ENCODE results near the gene LCMT2.

The LCMT2 gene

DNA sequence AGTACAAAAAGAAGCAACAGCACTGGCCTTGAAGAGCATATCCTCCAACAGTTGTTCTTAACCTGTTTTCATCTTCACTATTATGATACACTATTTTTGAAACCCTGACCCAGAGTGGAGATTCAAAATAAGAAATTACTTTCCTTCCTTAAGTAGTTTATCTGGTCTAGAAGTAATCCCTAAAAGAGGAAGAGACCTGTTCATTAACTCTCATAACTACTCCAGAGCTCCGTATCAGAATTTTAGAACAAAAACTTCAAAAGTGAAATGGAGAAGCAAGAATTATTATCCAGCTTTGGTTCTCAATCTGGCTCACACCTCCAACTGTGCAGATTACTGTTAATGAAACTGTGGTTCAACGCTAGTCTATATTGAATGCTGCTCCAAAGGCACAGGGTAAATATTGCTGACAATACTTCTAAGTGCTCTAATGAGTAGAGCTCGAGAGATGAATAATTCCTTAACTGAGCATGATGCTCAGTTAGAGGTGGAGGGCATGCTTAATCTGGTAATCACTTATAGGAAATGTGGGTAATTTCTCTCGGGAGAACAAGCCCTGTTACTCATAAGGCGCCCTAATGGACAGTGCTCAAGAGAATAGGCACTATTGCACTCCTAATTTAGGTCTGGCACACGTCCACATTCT lies 5.2 kb downstream of the LCMT2 start:
- H3K4me3 ChIP-seq = no peak overlapping the region
- H3K36me3 ChIP-seq (replicated peaks) = no peaks in the 10 kb centered on the region
- DNase-seq (ENCODE audit: low spot score in 2 of 2) = no peak
- H3K27me3 ChIP-seq (ENCODE audit: low read depth) = peaks cover 12% of the 10 kb centered on the region
- H3K4me1 ChIP-seq = no peaks in the 10 kb centered on the region
- no peaks in the 10 kb centered on the region for H3K9me3 ChIP-seq
- in situ Hi-C loops (cut with MboI; ENCODE audit: low sequenced_read_pairs) = no loop called here

DNA sequence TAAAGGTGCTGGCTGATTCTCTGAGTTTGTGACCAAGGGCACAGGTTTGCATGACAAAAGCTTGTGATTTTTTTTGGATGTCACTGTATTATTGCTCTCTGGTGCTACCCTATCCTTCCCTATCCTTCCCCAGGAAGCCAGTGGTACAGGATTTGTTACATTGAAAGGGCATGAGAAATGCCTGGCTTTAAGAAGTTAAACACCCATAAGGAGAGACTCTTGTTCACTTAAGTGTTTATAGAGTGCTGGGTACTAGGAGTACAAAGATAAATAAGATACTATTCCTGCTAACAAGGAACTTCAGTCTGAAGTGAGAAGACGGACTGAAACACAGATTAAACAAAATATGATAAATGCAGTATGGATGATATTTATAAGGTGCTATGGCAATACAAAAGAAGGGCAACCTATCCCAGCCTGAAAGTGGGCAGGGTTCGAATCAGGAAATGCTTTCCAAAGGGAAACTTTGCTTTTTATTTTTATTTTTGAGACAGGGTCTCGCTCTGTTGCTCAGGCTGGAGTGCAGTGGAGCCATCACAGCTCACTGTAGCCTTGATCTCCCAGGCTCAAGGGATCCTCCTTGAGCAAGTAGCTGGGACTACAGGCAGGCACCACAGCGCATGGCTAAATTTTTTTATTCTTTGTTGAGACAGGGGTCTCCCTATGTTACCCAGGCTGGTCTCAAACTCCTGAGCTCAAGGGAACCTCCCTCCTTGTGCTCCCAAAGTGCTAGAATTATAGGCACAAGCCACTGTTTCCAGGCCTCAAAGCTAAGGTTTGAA lies 11.2 kb downstream of the LCMT2 start:
- in situ Hi-C loops (cut with MboI; ENCODE audit: low sequenced_read_pairs) = no loop called here
- Histone ChIP-seq H3K36me3 (replicated peaks) (no peaks in the 10 kb centered on the region), H3K4me3 (no peak overlapping the region), H3K27me3 (ENCODE audit: low read depth) (peaks cover 2% of the 10 kb centered on the region; the same call in 1 of the 2 replicates), H3K9me3 (no peaks in the 10 kb centered on the region), H3K4me1 (no peaks in the 10 kb centered on the region)
- no peak for DNase-seq (ENCODE audit: low spot score in 2 of 2)

DNA sequence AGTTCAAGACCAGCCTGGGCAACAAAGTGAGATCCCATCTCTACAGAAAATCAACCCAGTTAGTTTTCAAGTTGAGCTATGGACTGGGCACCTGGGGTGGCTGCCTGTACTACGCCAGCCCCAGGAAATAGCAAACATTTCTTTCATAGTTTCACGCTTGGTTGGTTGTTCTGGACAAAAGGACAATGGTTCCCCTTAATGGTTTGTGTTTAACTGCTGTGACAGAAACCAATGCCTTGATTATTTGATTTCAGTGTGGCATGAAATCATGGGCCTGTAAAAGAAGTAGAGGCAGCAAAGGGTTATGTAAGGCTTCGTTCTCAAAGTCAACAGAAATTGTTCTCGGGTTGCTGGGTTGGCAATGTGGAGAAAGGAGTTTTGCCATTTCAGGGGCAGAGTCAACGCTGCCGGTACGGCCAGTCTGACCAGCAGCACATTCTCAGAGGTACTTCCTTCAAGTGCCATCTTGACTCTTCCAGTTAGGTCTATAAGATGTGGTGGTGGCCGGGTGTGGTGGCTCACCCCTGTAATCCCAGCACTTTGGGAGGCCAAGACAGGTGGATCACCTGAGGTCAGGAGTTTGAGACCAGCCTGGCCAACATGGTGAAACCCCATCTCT lies 12.7 kb downstream of the LCMT2 start:
- Histone ChIP-seq H3K36me3 (replicated peaks) (no peaks in the 10 kb centered on the region), H3K27me3 (ENCODE audit: low read depth) (0 out of 2 replicates have a peak, but pooled peaks cover 2% of the 10 kb centered on the region), H3K9me3 (no peaks in the 10 kb centered on the region), H3K4me1 (no peaks in the 10 kb centered on the region), H3K4me3 (no peak overlapping the region)
- in situ Hi-C loops (cut with MboI; ENCODE audit: low sequenced_read_pairs) = no loop called here
- no peak for DNase-seq (ENCODE audit: low spot score in 2 of 2)

DNA sequence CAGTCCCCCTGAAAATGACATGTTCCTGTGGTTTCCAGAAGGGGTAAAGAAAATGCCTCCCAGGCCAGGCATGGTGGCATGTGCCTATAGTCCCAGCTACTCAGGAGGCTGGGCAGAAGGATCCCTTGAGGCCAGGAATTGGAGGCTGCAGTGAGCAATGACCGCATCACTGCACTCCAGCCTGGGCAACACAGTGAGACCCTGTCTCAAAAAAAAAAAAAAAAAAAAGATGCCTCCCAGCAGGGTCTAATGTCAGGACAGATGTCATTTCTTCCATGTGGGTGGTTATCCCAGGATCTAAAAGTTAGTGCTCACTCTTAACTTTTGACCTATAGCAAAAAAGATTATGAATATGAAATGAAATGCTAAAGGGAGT lies 13.4 kb downstream of the LCMT2 start:
- Histone ChIP-seq H3K4me1 (no peaks in the 10 kb centered on the region), H3K36me3 (replicated peaks) (no peaks in the 10 kb centered on the region), H3K4me3 (no peak overlapping the region), H3K9me3 (no peaks in the 10 kb centered on the region), H3K27me3 (ENCODE audit: low read depth) (peaks cover 2% of the 10 kb centered on the region; the same call in 1 of the 2 replicates)
- in situ Hi-C loops (cut with MboI; ENCODE audit: low sequenced_read_pairs) = no loop called here
- no peak for DNase-seq (ENCODE audit: low spot score in 2 of 2)

DNA sequence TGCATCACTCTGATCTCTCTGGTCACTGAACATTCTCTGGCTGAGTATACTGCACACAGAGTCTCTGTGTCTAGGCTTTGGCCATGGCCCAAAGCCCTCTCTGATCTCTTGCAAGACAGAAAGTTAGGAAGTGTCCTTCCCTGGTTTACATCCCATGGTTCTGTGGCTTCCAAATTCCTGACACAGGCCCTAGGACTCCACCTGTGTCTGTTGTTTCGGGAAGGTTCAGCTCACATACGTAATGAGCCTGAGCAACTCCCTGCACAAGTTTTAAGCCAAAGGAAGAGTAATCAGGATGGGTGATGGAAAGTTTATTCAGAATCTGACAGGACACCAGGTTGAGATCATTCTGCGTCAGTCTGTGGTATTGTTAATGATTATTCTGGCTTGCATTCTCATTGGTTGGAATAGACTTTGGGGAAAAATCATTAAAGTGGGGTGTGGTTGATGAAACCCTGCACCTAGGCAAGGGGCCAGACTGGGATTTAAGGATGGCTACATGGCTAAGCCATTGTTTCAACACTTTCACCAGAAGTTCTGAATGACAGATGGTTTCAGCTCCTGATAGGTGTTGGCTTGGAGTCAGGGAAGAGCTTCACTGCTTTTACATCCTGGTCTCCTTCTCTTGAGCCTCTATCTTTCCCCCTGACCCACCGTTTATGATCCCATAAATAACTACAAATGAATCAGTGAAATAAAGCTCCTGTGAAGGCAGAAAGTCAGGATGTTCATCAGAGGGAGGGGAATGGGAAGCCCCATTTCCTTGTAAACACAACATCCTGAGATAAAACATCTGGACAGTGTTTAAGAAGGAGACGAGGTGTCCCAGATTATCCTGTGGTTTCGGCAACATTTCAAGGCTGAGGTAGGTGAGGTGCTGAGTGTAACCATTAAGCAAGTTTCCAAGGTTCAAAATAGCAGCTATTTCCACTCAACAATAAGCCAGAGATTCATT lies 14.1 kb downstream of the LCMT2 start:
- Histone ChIP-seq H3K36me3 (replicated peaks) (no peaks in the 10 kb centered on the region), H3K27me3 (ENCODE audit: low read depth) (no peaks in the 10 kb centered on the region; the same call in 1 of the 2 replicates), H3K4me3 (no peak overlapping the region), H3K9me3 (no peaks in the 10 kb centered on the region), H3K4me1 (no peaks in the 10 kb centered on the region)
- in situ Hi-C loops (cut with MboI; ENCODE audit: low sequenced_read_pairs) = no loop called here
- no peak for DNase-seq (ENCODE audit: low spot score in 2 of 2)

DNA sequence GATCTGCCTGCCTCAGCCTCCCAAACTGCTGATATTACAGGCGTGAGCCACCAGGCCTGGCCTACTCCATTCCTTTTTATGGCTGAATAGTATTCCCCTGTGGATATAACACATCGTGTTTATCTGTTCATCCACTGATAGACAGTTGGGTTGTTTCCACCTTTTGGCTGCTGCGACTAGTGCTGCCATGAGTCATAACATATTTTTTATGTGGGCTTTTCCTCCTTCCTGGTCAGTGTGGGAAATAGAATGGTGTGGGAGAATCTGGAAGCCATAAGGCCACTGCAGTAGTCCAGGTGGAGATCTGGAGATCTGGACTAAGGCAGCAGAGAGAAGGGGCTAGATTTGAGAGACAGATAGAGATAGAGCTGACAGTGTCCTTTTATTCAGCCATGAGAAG lies 16.2 kb downstream of the LCMT2 start:
- in situ Hi-C loops (cut with MboI; ENCODE audit: low sequenced_read_pairs) = no loop called here

DNA sequence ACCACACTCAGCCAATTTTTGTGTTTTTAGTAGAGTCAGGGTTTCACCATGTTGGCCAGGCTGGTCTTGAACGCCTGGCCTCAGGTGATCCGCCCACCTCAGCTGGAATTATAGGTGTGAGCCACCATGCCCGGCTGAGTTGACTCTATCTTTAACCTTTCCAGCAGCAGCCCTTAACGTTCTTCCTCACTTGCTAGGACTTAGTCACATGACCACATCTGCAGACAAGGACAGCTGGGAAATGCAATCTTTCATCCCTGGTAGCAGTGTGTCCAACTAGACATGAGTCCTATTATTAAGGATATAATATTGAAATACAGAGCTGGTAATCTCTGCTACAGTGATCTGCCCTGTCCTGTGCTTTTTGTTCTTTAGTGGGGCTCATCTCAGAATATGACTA lies 18.0 kb downstream of the LCMT2 start:
- Histone ChIP-seq H3K9me3 (no peaks in the 10 kb centered on the region), H3K4me3 (no peak overlapping the region), H3K27me3 (ENCODE audit: low read depth) (peaks cover 10% of the 10 kb centered on the region), H3K4me1 (no peaks in the 10 kb centered on the region), H3K36me3 (replicated peaks) (no peaks in the 10 kb centered on the region)
- no peak for DNase-seq (ENCODE audit: low spot score in 2 of 2)
- in situ Hi-C loops (cut with MboI; ENCODE audit: low sequenced_read_pairs) = no loop called here

More for the DNA sequence above, 16.2 kb downstream of the LCMT2 start:
- Histone ChIP-seq H3K27me3 (ENCODE audit: low read depth) (peaks cover 5% of the 10 kb centered on the region), H3K9me3 (no peaks in the 10 kb centered on the region), H3K4me1 (no peaks in the 10 kb centered on the region), H3K4me3 (no peak overlapping the region), H3K36me3 (replicated peaks) (no peaks in the 10 kb centered on the region)
- DNase-seq (ENCODE audit: low spot score in 2 of 2) = no peak

DNA sequence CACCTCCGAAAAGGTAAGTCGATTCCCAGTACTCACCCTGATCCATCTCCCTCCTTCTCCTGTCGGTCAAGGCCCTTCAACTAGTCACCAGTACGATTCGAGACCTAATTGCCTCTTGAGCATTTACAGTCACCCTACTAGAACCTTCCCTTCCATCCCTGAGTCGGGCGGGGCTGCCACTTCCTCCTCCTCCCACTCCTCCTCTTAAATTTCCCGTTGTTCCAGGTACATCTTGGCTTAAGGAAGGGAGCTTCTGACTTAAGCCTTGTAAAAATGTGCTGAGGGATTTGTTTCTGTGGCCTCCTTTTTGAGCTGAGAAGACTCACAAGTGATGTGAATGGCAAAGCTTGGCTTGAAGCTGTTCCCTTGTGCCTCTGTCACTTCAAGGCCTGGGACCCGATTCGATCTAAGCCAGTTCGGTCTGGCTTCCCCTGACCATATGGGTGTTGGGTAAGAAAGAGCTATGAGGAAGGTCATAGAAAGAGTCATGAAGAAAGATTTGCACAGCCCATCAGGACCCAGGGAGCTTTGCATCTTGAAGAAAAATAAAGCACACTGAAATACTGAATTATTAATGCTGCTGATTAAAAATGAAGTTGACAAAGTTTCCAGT lies 28.1 kb downstream of the LCMT2 start, which contains the start of gene TGM7:
TSS of gene TGM7 (minus strand) at position 51 of the 613 bp plus-strand sequence.
- Histone ChIP-seq H3K9me3 (no peaks in the 10 kb centered on the region), H3K4me3 (no peak within 1 kb of the TSS)
- in situ Hi-C loops (cut with MboI; ENCODE audit: low sequenced_read_pairs) = no loop called here

DNA sequence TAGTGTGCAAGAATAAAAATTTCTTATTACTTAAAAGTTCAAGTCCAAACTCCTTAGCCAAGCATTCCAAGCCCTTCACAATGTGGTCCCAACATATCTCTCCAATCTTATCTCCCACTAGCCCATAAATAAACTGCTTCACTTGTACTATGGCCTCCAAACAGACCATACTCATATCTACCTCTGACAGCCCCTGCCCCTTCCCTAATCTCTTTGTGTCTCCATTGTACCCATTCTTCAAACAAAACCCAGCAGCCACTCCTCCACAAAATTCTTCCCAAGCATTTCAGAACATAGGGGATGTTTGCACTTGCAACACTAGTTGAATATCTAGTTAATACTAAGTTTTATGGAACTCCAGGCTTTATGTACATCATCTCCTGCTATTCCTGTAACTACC lies 30.5 kb downstream of the LCMT2 start:
- H3K9me3 ChIP-seq = no peaks in the 10 kb centered on the region
- DNase-seq (ENCODE audit: low spot score in 2 of 2) = no peak
- no peaks in the 10 kb centered on the region for H3K36me3 ChIP-seq (replicated peaks)
- no peaks in the 10 kb centered on the region for H3K4me1 ChIP-seq
- H3K4me3 ChIP-seq = no peak overlapping the region
- H3K27me3 ChIP-seq (ENCODE audit: low read depth) = no peaks in the 10 kb centered on the region
- in situ Hi-C loops (cut with MboI; ENCODE audit: low sequenced_read_pairs) = loop anchor here (25.0 kb wide), 1 partner anchor 563 kb away; the partner anchor contains the start of gene CDAN1

More for the DNA sequence above, 28.1 kb downstream of the LCMT2 start, which contains the start of gene TGM7:
- no peak for DNase-seq (ENCODE audit: low spot score in 2 of 2)
- H3K4me1 ChIP-seq = no peaks in the 10 kb centered on the region
- no peaks in the 10 kb centered on the region for H3K36me3 ChIP-seq (replicated peaks)
- peaks cover 5% of the 10 kb centered on the region; the same call in 1 of the 2 replicates for H3K27me3 ChIP-seq (ENCODE audit: low read depth)

DNA sequence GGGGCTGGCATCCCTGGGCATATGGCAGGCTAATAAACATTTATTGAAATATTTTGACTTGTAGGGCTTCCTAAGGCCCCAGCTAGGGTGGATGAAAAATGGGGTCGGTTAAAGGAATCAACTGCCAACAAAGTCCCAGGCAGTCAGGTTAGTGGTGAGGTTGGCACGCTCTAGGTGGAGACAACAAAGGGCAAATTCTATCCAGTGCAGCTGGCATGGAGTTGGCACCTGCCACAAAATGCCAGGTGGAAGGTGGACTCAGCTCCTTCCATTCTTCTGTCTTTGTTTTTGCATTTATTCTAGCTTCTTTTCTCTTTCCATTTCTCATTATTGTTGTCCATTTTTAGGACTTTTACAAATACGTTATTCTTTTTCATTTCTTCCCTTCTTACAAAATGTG lies 31.0 kb downstream of the LCMT2 start:
- H3K36me3 ChIP-seq (replicated peaks) = no peaks in the 10 kb centered on the region
- H3K4me1 ChIP-seq = no peaks in the 10 kb centered on the region
- DNase-seq (ENCODE audit: low spot score in 2 of 2) = no peak
- H3K9me3 ChIP-seq = no peaks in the 10 kb centered on the region
- no peaks in the 10 kb centered on the region for H3K27me3 ChIP-seq (ENCODE audit: low read depth)
- no peak overlapping the region for H3K4me3 ChIP-seq
- in situ Hi-C loops (cut with MboI; ENCODE audit: low sequenced_read_pairs) = loop anchor here (25.0 kb wide), 1 partner anchor 562 kb away; the partner anchor contains the start of gene CDAN1

DNA sequence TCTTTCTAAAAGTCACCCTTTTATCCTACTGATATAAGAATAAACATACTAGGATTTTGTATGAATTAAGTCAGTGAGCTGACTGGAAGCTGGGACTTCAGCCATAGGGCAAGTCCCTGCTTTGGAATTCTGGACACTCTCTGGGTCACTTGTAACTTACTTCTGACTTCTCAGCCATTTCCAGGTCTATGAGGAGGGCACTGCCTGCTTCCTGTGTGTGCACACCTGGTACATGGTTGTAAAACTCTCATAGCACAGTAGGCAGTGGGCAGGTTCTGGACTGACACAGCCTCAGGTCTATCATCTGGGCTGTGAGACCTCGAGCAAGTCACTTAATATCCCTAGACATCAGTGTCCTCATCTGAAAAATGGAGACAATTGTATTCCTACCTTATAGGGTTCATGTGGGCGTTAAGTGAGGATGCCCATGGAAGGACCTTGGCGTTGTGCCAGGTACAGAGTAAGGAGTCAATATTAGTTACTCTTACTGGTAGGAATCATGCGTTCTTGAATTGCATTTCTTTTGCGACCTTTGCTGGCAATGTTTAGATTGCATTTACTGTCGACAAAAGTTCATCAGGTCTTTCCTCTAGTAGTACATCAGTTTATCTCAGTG lies 36.2 kb downstream of the LCMT2 start:
- no peak overlapping the region for H3K4me3 ChIP-seq
- no peaks in the 10 kb centered on the region for H3K4me1 ChIP-seq
- 0 out of 2 replicates have a peak, but pooled peaks cover 2% of the 10 kb centered on the region for H3K9me3 ChIP-seq
- H3K27me3 ChIP-seq (ENCODE audit: low read depth) = no peaks in the 10 kb centered on the region
- no peaks in the 10 kb centered on the region for H3K36me3 ChIP-seq (replicated peaks)
- no peak for DNase-seq (ENCODE audit: low spot score in 2 of 2)
- in situ Hi-C loops (cut with MboI; ENCODE audit: low sequenced_read_pairs) = loop anchor here (25.0 kb wide), 1 partner anchor 557 kb away; the partner anchor contains the start of gene CDAN1

DNA sequence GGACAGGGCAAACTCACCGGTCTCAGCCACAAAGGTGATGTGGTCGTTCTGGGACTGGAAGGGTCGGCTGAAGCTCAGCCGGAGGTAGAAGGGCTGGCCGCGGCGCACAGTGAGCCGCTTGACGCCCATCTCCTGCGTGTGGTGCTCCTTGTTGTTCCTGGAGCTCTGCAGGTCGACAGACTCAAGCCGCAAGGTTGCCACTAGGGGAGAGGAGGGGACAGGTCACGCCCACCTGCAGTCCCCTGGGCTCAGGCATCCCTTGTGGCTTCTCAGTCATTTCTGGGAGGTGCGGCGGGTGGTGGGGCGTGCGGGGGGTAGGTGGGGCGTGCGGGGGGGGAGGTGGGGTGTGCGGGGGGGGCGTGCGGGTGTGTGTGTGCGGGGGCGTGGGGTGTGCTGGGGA lies 36.9 kb downstream of the LCMT2 start:
- Histone ChIP-seq H3K9me3 (0 out of 2 replicates have a peak, but pooled peaks cover 2% of the 10 kb centered on the region), H3K4me1 (no peaks in the 10 kb centered on the region), H3K4me3 (no peak overlapping the region), H3K36me3 (replicated peaks) (no peaks in the 10 kb centered on the region), H3K27me3 (ENCODE audit: low read depth) (no peaks in the 10 kb centered on the region)
- DNase-seq (ENCODE audit: low spot score in 2 of 2) = peak in 1 of 2 experiments; percentile 19
- in situ Hi-C loops (cut with MboI; ENCODE audit: low sequenced_read_pairs) = loop anchor here (25.0 kb wide), 1 partner anchor 556 kb away; the partner anchor contains the start of gene CDAN1
